GM23338 (cell line): ENCODE results near the gene CPTP. TPM values are rescaled to one million over a fixed set of nuclear protein-coding genes. Genes with fewer than 3 reads are reported as not detected.

Source experiments
- ATAC-seq: fragments of 200-7000 bp; cut with Tn5 transposase; 3 replicates; pipeline ENCODE4 v1.9.1; 2020
- DNase-seq: peaks from one replicate; pipeline ENCODE4 v3.0.0-alpha.2; 2015; ENCODE audit warnings: low spot score
- H2AFZ ChIP-seq: fragments of 200-600 bp; sonication (generic); 2 replicates; pipeline ENCODE4 v1.8.0; 2016; ENCODE audit warnings: antibody characterized with exemption, mild to moderate bottlenecking, moderate library complexity
- H3F3A ChIP-seq: fragments of 200-600 bp; sonication (generic); replicated peaks from 2 replicates; pipeline ENCODE4 v1.8.0; 2017; ENCODE audit warnings: antibody characterized with exemption, mixed run types, low read depth
- H3K27ac ChIP-seq: fragments of 200-600 bp; sonication (generic); 2 replicates; pipeline ENCODE4 v1.6.1; 2016; ENCODE audit warnings: low read depth
- H3K27me3 ChIP-seq: fragments of 200-600 bp; sonication (generic); 2 replicates; pipeline ENCODE4 v1.8.0; 2016; ENCODE audit warnings: mild to moderate bottlenecking, mixed run types, moderate library complexity; ENCODE audit not compliant: insufficient read depth
- H3K36me3 ChIP-seq: fragments of 200-600 bp; sonication (generic); 2 replicates; pipeline ENCODE4 v1.8.0; 2016; ENCODE audit warnings: mild to moderate bottlenecking; ENCODE audit not compliant: insufficient read depth
- H3K4me1 ChIP-seq: fragments of 200-600 bp; sonication (generic); 2 replicates; pipeline ENCODE4 v1.8.0; 2016; ENCODE audit warnings: mild to moderate bottlenecking, moderate library complexity; ENCODE audit not compliant: insufficient read depth
- H3K4me2 ChIP-seq: fragments of 200-600 bp; sonication (generic); 2 replicates; pipeline ENCODE4 v1.7.1; 2017; ENCODE audit warnings: mixed run types
- H3K4me3 ChIP-seq: fragments of 200-600 bp; sonication (generic); 2 replicates; pipeline ENCODE4 v1.6.1; 2016; ENCODE audit warnings: mixed run types
- H3K79me2 ChIP-seq: fragments of 200-600 bp; sonication (generic); replicated peaks from 2 replicates; pipeline ENCODE4 v1.8.0; 2017; ENCODE audit warnings: mild to moderate bottlenecking; ENCODE audit not compliant: insufficient read depth
- H3K9me2 ChIP-seq: fragments of 200-600 bp; sonication (generic); 2 replicates; pipeline ENCODE4 v1.8.0; 2017; ENCODE audit not compliant: insufficient read depth
- H4K20me1 ChIP-seq: fragments of 200-600 bp; sonication (generic); replicated peaks from 2 replicates; pipeline ENCODE4 v1.8.0; 2017; ENCODE audit warnings: mild to moderate bottlenecking; ENCODE audit not compliant: insufficient read depth
- H3K27ac Mint-ChIP-seq: 2 replicates; pipeline ENCODE4 v1.8.0; 2020; ENCODE audit warnings: inconsistent platforms, mild to moderate bottlenecking, moderate library complexity, mixed read lengths
- H3K27me3 Mint-ChIP-seq: 3 replicates; pipeline ENCODE4 v1.8.0; 2022; ENCODE audit warnings: low read depth, mild to moderate bottlenecking, moderate library complexity, mixed read lengths, inconsistent platforms; ENCODE audit not compliant: insufficient read depth, poor library complexity
- H3K36me3 Mint-ChIP-seq: 3 replicates; pipeline ENCODE4 v1.8.0; 2021; ENCODE audit warnings: low read depth, mild to moderate bottlenecking, inconsistent platforms, moderate library complexity, mixed read lengths
- H3K4me1 Mint-ChIP-seq: 3 replicates; pipeline ENCODE4 v1.8.0; 2020; ENCODE audit warnings: mild to moderate bottlenecking, inconsistent platforms, mixed read lengths
- H3K4me3 Mint-ChIP-seq: 3 replicates; pipeline ENCODE4 v1.8.0; 2021; ENCODE audit warnings: moderate library complexity, mild to moderate bottlenecking, inconsistent platforms, mixed read lengths
- H3K9me3 Mint-ChIP-seq: 3 replicates; pipeline ENCODE4 v1.8.0; 2020; ENCODE audit warnings: moderate library complexity, mild to moderate bottlenecking, inconsistent platforms, mixed read lengths
- CREB1 ChIP-seq: fragments of 250-450 bp; sonication (Bioruptor Pico); IDR thresholded peaks from 2 replicates; pipeline ENCODE4 v1.5.0; 2020; ENCODE audit warnings: low read depth, mild to moderate bottlenecking, moderate library complexity
- EZH2 ChIP-seq: fragments of 200-600 bp; sonication (generic); IDR thresholded peaks from one replicate; pipeline ENCODE4 v1.8.0; 2017; ENCODE audit warnings: antibody characterized with exemption, mild to moderate bottlenecking, low read depth; ENCODE audit not compliant: unreplicated experiment
- EZH2phosphoT487 ChIP-seq: fragments of 200-600 bp; sonication (generic); IDR thresholded peaks from one replicate; pipeline ENCODE4 v1.8.1; 2018; ENCODE audit warnings: antibody characterized with exemption; ENCODE audit not compliant: unreplicated experiment
- JUNB ChIP-seq: IDR thresholded peaks from one replicate; pipeline ENCODE4 v1.6.1; 2016; ENCODE audit warnings: antibody characterized with exemption; ENCODE audit not compliant: unreplicated experiment
- NANOG ChIP-seq: IDR thresholded peaks from 2 replicates; pipeline ENCODE4 v1.6.1; 2016; ENCODE audit warnings: antibody characterized with exemption, borderline replicate concordance
- POLR2AphosphoS5 ChIP-seq: IDR thresholded peaks from 2 replicates; pipeline ENCODE4 v1.6.1; 2016; ENCODE audit warnings: antibody characterized with exemption, low read depth
- STAT1 ChIP-seq: IDR thresholded peaks from one replicate; pipeline ENCODE4 v1.6.1; 2016; ENCODE audit warnings: antibody characterized with exemption; ENCODE audit not compliant: unreplicated experiment
- ZNF114 ChIP-seq: fragments of 250-450 bp; sonication (Bioruptor Pico); IDR thresholded peaks from 2 replicates; pipeline ENCODE4 v1.5.0; 2020; ENCODE audit warnings: mild to moderate bottlenecking, moderate library complexity
- ZNF331 ChIP-seq: fragments of 250-450 bp; sonication (Bioruptor Pico); IDR thresholded peaks from 2 replicates; pipeline ENCODE4 v1.5.0; 2020; ENCODE audit warnings: low read depth, mild to moderate bottlenecking, moderate library complexity
- polyA plus RNA-seq: library from polyadenylated mRNA; unstranded; fragments of >200 nt; fragmentation: Nextera tagmentation; extraction: Ambion mirVana; gene quantifications from 2 replicates; pipeline ENCODE4 v1.2.1, GENCODE V29; 2016
- total RNA-seq: library from RNA; depleted of rRNA; stranded (reverse); fragments of >200 nt; shearing (Covaris generic); gene quantifications from 2 replicates; pipeline ENCODE4 v1.2.3, GENCODE V29; 2014
- TF ChIP-seq, protein P1 (sequence below): fragments of 250-450 bp; sonication (Bioruptor Pico); IDR thresholded peaks from 2 replicates; pipeline ENCODE4 v1.5.0; 2020; ENCODE audit warnings: mild to moderate bottlenecking, moderate library complexity
- TF ChIP-seq, protein P2 (sequence below), 2 experiments: fragments of 200-600 bp in 1 of 2; sonication (generic) in 1 of 2; conservative IDR thresholded peaks; 2 replicates each; pipeline versions ENCODE4 v1.5.1 to v1.6.1; 2016 to 2017; ENCODE audit warnings: antibody characterized with exemption in 2 of 2, low read depth in 2 of 2, mild to moderate bottlenecking in 2 of 2, moderate library complexity in 1 of 2
- TF ChIP-seq, protein P3 (sequence below): IDR thresholded peaks from one replicate; pipeline ENCODE4 v1.6.1; 2018; ENCODE audit warnings: antibody characterized with exemption; ENCODE audit not compliant: unreplicated experiment
- TF ChIP-seq, protein P4 (sequence below): IDR thresholded peaks from 2 replicates; pipeline ENCODE4 v1.6.1; 2016; ENCODE audit warnings: antibody characterized with exemption

Gene CPTP
- total and polyA plus RNA-seq, 2 experiments from 2014 or later = 8.1 to 13.5 TPM

DNA sequence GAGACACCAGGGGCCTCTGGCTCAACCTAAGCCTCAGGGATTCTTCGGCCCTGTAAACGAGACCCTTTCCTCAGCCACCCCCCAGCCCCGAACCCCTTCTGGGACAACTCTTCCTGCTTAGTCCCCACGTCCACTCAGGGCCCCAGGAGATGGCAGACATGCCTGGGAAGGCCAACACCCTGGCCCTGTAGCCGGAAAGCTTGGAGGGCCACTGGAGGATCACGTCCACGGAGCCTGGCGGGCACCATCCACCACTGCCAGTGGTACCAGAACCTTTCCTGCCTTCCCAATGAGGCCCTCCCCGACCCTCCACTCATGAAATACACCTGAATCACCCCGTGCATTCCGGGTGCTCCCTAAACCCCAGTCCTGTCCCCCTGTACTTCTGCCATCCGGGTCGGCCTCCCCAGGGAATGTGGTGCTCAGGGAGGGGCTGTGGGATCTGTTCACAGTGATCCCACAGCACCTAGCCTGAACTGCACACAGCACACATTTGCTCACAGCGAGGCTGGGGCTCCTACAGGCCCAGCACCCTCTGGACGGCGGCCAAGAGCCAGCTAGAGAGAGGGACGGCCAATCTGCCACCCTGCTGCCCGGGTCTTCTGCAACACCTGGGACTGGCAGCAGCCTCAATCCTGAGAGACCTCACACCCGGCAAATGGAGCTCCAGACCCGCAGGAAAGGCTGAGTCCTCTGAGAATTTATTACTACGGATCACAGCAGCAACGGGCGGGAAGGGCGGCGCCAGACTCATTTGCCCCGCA, 48.6 kb downstream of the CPTP start:
- Histone ChIP-seq H3K9me2 (no peaks in the 10 kb centered on the region), H2AFZ (no peak overlapping the region), H3K27me3 (no peaks in the 10 kb centered on the region), H3F3A (peaks cover 19% of the 10 kb centered on the region), H3K4me3 (no peak overlapping the region), H3K4me1 (peaks cover 9% of the 10 kb centered on the region), H3K4me2 (peak overlapping the region; percentile 88; the same call in 1 of the 2 replicates), H3K27ac (no peak overlapping the region), H3K79me2 (peaks cover 21% of the 10 kb centered on the region), H4K20me1 (peaks cover 12% of the 10 kb centered on the region), H3K36me3 (no peaks in the 10 kb centered on the region)
- no peak for DNase-seq
- no peak for ATAC-seq
- peak overlapping the region; percentile 90 for H3K4me3 Mint-ChIP-seq
- peaks cover 11% of the 10 kb centered on the region for H3K27me3 Mint-ChIP-seq
- no peaks in the 10 kb centered on the region; the same call in 2 of the 3 replicates for H3K9me3 Mint-ChIP-seq
- no peak overlapping the region for H3K27ac Mint-ChIP-seq
- peaks cover 7% of the 10 kb centered on the region for H3K4me1 Mint-ChIP-seq
- peaks cover 9% of the 10 kb centered on the region; the same call in 2 of the 3 replicates for H3K36me3 Mint-ChIP-seq
- TF ChIP-seq, protein P1, sequence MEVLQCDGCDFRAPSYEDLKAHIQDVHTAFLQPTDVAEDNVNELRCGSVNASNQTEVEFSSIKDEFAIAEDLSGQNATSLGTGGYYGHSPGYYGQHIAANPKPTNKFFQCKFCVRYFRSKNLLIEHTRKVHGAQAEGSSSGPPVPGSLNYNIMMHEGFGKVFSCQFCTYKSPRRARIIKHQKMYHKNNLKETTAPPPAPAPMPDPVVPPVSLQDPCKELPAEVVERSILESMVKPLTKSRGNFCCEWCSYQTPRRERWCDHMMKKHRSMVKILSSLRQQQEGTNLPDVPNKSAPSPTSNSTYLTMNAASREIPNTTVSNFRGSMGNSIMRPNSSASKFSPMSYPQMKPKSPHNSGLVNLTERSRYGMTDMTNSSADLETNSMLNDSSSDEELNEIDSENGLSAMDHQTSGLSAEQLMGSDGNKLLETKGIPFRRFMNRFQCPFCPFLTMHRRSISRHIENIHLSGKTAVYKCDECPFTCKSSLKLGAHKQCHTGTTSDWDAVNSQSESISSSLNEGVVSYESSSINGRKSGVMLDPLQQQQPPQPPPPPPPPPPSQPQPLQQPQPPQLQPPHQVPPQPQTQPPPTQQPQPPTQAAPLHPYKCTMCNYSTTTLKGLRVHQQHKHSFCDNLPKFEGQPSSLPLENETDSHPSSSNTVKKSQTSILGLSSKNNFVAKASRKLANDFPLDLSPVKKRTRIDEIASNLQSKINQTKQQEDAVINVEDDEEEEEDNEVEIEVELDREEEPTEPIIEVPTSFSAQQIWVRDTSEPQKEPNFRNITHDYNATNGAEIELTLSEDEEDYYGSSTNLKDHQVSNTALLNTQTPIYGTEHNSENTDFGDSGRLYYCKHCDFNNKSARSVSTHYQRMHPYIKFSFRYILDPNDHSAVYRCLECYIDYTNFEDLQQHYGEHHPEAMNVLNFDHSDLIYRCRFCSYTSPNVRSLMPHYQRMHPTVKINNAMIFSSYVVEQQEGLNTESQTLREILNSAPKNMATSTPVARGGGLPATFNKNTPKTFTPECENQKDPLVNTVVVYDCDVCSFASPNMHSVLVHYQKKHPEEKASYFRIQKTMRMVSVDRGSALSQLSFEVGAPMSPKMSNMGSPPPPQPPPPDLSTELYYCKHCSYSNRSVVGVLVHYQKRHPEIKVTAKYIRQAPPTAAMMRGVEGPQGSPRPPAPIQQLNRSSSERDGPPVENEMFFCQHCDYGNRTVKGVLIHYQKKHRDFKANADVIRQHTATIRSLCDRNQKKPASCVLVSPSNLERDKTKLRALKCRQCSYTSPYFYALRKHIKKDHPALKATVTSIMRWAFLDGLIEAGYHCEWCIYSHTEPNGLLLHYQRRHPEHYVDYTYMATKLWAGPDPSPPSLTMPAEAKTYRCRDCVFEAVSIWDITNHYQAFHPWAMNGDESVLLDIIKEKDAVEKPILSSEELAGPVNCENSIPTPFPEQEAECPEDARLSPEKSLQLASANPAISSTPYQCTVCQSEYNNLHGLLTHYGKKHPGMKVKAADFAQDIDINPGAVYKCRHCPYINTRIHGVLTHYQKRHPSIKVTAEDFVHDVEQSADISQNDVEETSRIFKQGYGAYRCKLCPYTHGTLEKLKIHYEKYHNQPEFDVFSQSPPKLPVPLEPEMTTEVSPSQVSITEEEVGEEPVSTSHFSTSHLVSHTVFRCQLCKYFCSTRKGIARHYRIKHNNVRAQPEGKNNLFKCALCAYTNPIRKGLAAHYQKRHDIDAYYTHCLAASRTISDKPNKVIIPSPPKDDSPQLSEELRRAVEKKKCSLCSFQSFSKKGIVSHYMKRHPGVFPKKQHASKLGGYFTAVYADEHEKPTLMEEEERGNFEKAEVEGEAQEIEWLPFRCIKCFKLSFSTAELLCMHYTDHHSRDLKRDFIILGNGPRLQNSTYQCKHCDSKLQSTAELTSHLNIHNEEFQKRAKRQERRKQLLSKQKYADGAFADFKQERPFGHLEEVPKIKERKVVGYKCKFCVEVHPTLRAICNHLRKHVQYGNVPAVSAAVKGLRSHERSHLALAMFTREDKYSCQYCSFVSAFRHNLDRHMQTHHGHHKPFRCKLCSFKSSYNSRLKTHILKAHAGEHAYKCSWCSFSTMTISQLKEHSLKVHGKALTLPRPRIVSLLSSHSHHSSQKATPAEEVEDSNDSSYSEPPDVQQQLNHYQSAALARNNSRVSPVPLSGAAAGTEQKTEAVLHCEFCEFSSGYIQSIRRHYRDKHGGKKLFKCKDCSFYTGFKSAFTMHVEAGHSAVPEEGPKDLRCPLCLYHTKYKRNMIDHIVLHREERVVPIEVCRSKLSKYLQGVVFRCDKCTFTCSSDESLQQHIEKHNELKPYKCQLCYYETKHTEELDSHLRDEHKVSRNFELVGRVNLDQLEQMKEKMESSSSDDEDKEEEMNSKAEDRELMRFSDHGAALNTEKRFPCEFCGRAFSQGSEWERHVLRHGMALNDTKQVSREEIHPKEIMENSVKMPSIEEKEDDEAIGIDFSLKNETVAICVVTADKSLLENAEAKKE = no peak
- TF ChIP-seq, protein P2, sequence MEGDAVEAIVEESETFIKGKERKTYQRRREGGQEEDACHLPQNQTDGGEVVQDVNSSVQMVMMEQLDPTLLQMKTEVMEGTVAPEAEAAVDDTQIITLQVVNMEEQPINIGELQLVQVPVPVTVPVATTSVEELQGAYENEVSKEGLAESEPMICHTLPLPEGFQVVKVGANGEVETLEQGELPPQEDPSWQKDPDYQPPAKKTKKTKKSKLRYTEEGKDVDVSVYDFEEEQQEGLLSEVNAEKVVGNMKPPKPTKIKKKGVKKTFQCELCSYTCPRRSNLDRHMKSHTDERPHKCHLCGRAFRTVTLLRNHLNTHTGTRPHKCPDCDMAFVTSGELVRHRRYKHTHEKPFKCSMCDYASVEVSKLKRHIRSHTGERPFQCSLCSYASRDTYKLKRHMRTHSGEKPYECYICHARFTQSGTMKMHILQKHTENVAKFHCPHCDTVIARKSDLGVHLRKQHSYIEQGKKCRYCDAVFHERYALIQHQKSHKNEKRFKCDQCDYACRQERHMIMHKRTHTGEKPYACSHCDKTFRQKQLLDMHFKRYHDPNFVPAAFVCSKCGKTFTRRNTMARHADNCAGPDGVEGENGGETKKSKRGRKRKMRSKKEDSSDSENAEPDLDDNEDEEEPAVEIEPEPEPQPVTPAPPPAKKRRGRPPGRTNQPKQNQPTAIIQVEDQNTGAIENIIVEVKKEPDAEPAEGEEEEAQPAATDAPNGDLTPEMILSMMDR (conservative IDR thresholded peaks at IDR 0.05; ENCODE audit: low read depth in 2 of 2) = no peak
- TF ChIP-seq STAT1 (no peak), CREB1 (CRISPR knock-in tag) (no peak), ZNF114 (CRISPR knock-in tag) (no peak), EZH2phosphoT487 (no peak), NANOG (no peak), JUNB (no peak), EZH2 (no peak), ZNF331 (no peak), POLR2AphosphoS5 (no peak)
- TF ChIP-seq, protein P3, sequence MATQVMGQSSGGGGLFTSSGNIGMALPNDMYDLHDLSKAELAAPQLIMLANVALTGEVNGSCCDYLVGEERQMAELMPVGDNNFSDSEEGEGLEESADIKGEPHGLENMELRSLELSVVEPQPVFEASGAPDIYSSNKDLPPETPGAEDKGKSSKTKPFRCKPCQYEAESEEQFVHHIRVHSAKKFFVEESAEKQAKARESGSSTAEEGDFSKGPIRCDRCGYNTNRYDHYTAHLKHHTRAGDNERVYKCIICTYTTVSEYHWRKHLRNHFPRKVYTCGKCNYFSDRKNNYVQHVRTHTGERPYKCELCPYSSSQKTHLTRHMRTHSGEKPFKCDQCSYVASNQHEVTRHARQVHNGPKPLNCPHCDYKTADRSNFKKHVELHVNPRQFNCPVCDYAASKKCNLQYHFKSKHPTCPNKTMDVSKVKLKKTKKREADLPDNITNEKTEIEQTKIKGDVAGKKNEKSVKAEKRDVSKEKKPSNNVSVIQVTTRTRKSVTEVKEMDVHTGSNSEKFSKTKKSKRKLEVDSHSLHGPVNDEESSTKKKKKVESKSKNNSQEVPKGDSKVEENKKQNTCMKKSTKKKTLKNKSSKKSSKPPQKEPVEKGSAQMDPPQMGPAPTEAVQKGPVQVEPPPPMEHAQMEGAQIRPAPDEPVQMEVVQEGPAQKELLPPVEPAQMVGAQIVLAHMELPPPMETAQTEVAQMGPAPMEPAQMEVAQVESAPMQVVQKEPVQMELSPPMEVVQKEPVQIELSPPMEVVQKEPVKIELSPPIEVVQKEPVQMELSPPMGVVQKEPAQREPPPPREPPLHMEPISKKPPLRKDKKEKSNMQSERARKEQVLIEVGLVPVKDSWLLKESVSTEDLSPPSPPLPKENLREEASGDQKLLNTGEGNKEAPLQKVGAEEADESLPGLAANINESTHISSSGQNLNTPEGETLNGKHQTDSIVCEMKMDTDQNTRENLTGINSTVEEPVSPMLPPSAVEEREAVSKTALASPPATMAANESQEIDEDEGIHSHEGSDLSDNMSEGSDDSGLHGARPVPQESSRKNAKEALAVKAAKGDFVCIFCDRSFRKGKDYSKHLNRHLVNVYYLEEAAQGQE = no peak
- TF ChIP-seq, protein P4, sequence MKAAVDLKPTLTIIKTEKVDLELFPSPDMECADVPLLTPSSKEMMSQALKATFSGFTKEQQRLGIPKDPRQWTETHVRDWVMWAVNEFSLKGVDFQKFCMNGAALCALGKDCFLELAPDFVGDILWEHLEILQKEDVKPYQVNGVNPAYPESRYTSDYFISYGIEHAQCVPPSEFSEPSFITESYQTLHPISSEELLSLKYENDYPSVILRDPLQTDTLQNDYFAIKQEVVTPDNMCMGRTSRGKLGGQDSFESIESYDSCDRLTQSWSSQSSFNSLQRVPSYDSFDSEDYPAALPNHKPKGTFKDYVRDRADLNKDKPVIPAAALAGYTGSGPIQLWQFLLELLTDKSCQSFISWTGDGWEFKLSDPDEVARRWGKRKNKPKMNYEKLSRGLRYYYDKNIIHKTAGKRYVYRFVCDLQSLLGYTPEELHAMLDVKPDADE = no peak
